ENCODE data around the gene ZNF543. TPM values are rescaled to one million over a fixed set of nuclear protein-coding genes. Genes with fewer than 3 reads are reported as not detected.

The ZNF543 gene
- total and polyA plus RNA-seq, 9 of the 15 experiments (the other 6 are each of a cell fraction or from before 2014, with no cell fraction given), result 0.14 to 5.5 (median 2.4) TPM

- TF ChIP-seq PHB (CRISPR knock-in tag; IDR thresholded peaks at IDR 0.05), result peak; percentile 52; the same call in 1 of the 2 replicates
- TF ChIP-seq UBTF (IDR thresholded peaks at IDR 0.05; ENCODE audit: borderline replicate concordance in 1 of 2, low read depth in 2 of 2, low read length in 2 of 2), result 0 out of 4 replicates have a peak, but pooled peaks of 1 of the 2 experiments have one; percentile 0
- no peak for TF ChIP-seq ZNF165 (CRISPR knock-in tag; IDR thresholded peaks at IDR 0.05; ENCODE audit: borderline replicate concordance)
- peak; percentile 92 for TF ChIP-seq HCFC1 (IDR thresholded peaks at IDR 0.05; ENCODE audit: low read depth, low read length)
- 0 out of 2 replicates have a peak, but pooled peaks have one; percentile 79 for TF ChIP-seq FOXK1 (CRISPR knock-in tag; IDR thresholded peaks at IDR 0.05; ENCODE audit: borderline replicate concordance)
- TF ChIP-seq CC2D1A (IDR thresholded peaks at IDR 0.05), result no peak
- no peak for TF ChIP-seq NR1H2 (CRISPR knock-in tag; IDR thresholded peaks at IDR 0.05)
- no peak for TF ChIP-seq KLF16 (IDR thresholded peaks at IDR 0.05)
- TF ChIP-seq TEAD2 (tag; IDR thresholded peaks at IDR 0.05), result no peak
- TF ChIP-seq ZNF444 (CRISPR knock-in tag; IDR thresholded peaks at IDR 0.05), result no peak
- TF ChIP-seq COPS2 (conservative IDR thresholded peaks at IDR 0.05), result no peak
- TF ChIP-seq ZBTB1 (CRISPR knock-in tag; IDR thresholded peaks at IDR 0.05; ENCODE audit: borderline replicate concordance, low read depth), result no peak
- TF ChIP-seq RCOR1 (IDR thresholded peaks at IDR 0.05; ENCODE audit: borderline replicate concordance in 1 of 2, low read depth in 2 of 2, low read length in 2 of 2), result no peak
- TF ChIP-seq THRB (CRISPR knock-in tag; conservative IDR thresholded peaks at IDR 0.05), result no peak
- no peak for TF ChIP-seq ZNF766 (CRISPR knock-in tag; conservative IDR thresholded peaks at IDR 0.05)
- TF ChIP-seq ELK3 (CRISPR knock-in tag; IDR thresholded peaks at IDR 0.05), result no peak
- TF ChIP-seq TOE1 (IDR thresholded peaks at IDR 0.05; ENCODE audit: borderline replicate concordance), result no peak
- no peak for TF ChIP-seq TOE1 (CRISPR knock-in tag; IDR thresholded peaks at IDR 0.05; ENCODE audit: borderline replicate concordance, low read depth)
- TF ChIP-seq ZFP30 (CRISPR knock-in tag; IDR thresholded peaks at IDR 0.05; ENCODE audit: borderline replicate concordance), result no peak
- no peak for TF ChIP-seq MYNN (IDR thresholded peaks at IDR 0.05)
- no peak for TF ChIP-seq MYNN (CRISPR knock-in tag; IDR thresholded peaks at IDR 0.05)
- TF ChIP-seq GABPA (tag; conservative IDR thresholded peaks at IDR 0.05; ENCODE audit: low read depth), result peak; percentile 94
- peak; percentile 58; the same call in 1 of the 2 replicates for TF ChIP-seq POLR2H (tag; IDR thresholded peaks at IDR 0.05; ENCODE audit: low read depth)
- TF ChIP-seq KLF1 (tag; IDR thresholded peaks at IDR 0.05), result no peak
- no peak for TF ChIP-seq GATAD2A (IDR thresholded peaks at IDR 0.05)
Measured at GRCh38 chr19:57280165-57280961, 39.9 kb upstream of the ZNF543 start, which contains the start of gene ZNF460 (continued).
